IPS-20b (cell line): ENCODE results near the gene ERC1.

Experiments
- H3K27ac ChIP-seq: one replicate; pipeline ENCODE4 v1.5.1; 2013; ENCODE audit warnings: low read length
- H3K27me3 ChIP-seq: 2 replicates; pipeline ENCODE4 v1.6.1; 2013; ENCODE audit warnings: mild to moderate bottlenecking, low read length, inconsistent platforms; ENCODE audit not compliant: insufficient read depth
- H3K36me3 ChIP-seq: 2 replicates; pipeline ENCODE4 v1.6.1; 2013; ENCODE audit warnings: low read depth, mild to moderate bottlenecking, inconsistent platforms, low read length, moderate library complexity; ENCODE audit not compliant: insufficient read depth
- H3K4me1 ChIP-seq: 2 replicates; pipeline ENCODE4 v1.6.1; 2013; ENCODE audit warnings: mild to moderate bottlenecking, control low read depth, inconsistent platforms, low read length, moderate library complexity; ENCODE audit not compliant: insufficient read depth
- H3K4me3 ChIP-seq: 2 replicates; pipeline ENCODE4 v1.5.1; 2013; ENCODE audit warnings: mild to moderate bottlenecking, low read length, inconsistent platforms
- H3K9ac ChIP-seq: 2 replicates; pipeline ENCODE4 v1.6.1; 2013; ENCODE audit warnings: low read depth, mild to moderate bottlenecking, inconsistent platforms, low read length, moderate library complexity
- H3K9me3 ChIP-seq: 2 replicates; pipeline ENCODE4 v1.6.1; 2013; ENCODE audit warnings: mild to moderate bottlenecking, low read depth, low read length, inconsistent platforms; ENCODE audit not compliant: insufficient read depth

The ERC1 gene

GRCh38 chr12:1533205-1533601 is 542.2 kb downstream of the ERC1 start:
- Histone ChIP-seq H3K27me3 (peaks cover 87% of the 10 kb centered on the region), H3K36me3 (no peaks in the 10 kb centered on the region), H3K4me1 (no peaks in the 10 kb centered on the region; the same call in 1 of the 2 replicates), H3K4me3 (no peak overlapping the region), H3K27ac (no peak overlapping the region), H3K9me3 (no peaks in the 10 kb centered on the region), H3K9ac (no peak overlapping the region)

DNA sequence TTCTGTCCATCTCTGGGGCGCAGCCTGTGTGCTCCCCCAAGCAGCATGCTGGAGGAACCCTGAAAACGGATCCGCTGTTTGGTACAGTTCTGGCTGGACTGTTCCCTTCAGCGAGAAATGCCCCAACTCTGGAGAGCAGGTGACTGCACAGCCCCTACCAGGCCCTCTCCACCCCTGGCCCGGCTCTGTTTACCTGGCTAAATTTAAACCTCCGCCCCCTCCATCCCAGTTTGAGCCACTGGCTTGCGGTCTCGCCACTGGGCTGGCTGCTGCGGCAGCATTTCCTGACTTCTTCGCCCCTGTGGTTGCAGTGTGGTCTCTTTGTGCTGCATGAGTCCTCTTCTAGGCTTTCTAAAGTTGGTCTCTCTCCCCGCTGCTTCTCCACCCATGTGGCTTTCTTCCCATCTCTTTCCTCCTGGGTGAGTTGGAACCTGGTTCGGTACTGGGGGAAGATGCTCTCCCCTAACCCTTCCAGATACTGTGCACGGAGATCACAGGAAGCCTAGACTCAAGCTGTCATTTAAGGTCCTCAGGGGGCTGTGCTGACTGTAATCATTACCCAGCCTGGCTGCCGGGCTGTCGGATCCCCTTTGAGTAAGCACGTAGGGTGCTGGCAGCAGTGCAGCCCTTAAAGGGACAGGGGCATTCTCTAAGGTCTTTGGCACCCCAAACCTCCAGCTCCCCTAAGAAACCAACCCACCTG is 542.7 kb downstream of the ERC1 start:
- peaks cover 82% of the 10 kb centered on the region for H3K27me3 ChIP-seq
- H3K9me3 ChIP-seq, result no peaks in the 10 kb centered on the region
- no peaks in the 10 kb centered on the region; the same call in 1 of the 2 replicates for H3K4me1 ChIP-seq
- no peak overlapping the region for H3K27ac ChIP-seq
- H3K9ac ChIP-seq, result no peak overlapping the region
- H3K4me3 ChIP-seq, result no peak overlapping the region
- H3K36me3 ChIP-seq, result no peaks in the 10 kb centered on the region

DNA sequence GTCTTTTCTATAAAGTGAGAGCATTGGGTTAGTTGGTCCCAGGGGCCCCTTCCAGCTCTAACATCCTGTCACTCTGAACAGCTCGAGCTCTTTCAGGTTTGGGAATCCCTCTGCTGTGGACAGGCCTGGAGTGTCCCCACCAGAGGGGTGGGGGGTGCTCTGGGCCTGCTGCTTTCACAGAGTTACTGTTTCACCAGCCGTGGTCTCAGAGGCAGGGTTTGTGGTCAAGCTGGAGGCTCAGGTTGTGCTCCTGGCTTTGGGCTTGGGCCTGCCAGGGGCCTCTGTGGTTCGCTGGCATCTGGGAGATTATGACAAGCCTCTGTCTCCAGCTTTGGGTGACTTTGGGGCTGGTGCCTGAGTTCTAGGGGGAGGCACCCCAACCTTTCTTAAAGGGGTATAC is 543.7 kb downstream of the ERC1 start:
- Histone ChIP-seq H3K9me3 (no peaks in the 10 kb centered on the region), H3K4me3 (no peak overlapping the region), H3K36me3 (no peaks in the 10 kb centered on the region), H3K27ac (no peak overlapping the region), H3K9ac (no peak overlapping the region), H3K4me1 (no peaks in the 10 kb centered on the region), H3K27me3 (peaks cover 72% of the 10 kb centered on the region)

DNA sequence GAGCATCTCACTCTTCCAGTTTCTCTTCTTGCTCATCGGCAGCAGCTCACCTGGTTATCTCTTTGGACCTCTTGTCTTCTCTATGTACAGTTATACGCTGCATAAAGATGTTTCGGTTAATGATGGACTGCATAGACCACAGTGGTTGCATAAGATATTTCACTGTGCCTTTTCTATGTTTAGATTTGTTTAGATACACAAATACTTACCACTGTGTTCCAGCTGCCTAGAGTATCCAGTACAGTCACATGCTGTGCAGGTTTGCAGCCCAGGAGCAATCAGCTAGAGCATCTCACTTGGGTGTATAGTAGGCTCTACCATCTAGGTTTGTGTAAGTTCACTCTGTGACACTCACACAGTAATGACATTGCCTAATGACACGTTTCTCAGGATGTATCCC is 545.8 kb downstream of the ERC1 start:
- Histone ChIP-seq H3K27me3 (peaks cover 58% of the 10 kb centered on the region), H3K36me3 (no peaks in the 10 kb centered on the region), H3K4me1 (no peaks in the 10 kb centered on the region), H3K9ac (no peak overlapping the region), H3K27ac (no peak overlapping the region), H3K9me3 (no peaks in the 10 kb centered on the region), H3K4me3 (no peak overlapping the region)

- Histone ChIP-seq H3K36me3 (no peaks in the 10 kb centered on the region), H3K4me1 (no peaks in the 10 kb centered on the region), H3K27ac (no peak overlapping the region), H3K9me3 (no peaks in the 10 kb centered on the region), H3K9ac (no peak overlapping the region), H3K4me3 (no peak overlapping the region), H3K27me3 (peaks cover 35% of the 10 kb centered on the region)
Observed at GRCh38 chr12:1539135-1539534, 548.1 kb downstream of the ERC1 start.

GRCh38 chr12:1540690-1541089 is 549.7 kb downstream of the ERC1 start:
- H3K9ac ChIP-seq, result no peak overlapping the region
- no peaks in the 10 kb centered on the region for H3K9me3 ChIP-seq
- no peaks in the 10 kb centered on the region for H3K4me1 ChIP-seq
- H3K27me3 ChIP-seq, result peaks cover 20% of the 10 kb centered on the region
- no peak overlapping the region for H3K4me3 ChIP-seq
- H3K36me3 ChIP-seq, result no peaks in the 10 kb centered on the region
- no peak overlapping the region for H3K27ac ChIP-seq

DNA sequence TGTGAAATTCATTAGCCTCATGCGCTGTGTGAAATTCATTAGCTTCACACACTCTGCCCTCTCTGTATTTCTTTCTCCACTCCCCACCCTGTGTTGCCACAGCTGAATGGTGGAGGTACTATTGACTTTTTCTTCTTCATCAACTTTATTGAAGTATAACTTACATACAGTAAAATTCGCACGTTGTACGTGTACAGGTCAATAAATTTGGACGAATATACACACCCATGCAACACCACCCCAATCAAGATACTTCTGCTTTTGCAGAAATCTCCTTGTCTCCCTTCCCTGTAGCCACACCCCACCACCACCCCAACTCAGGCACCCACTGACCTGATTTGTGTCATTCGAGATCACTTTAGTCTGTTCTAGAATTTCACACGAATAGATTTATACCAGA is 551.6 kb downstream of the ERC1 start:
- H3K4me1 ChIP-seq, result no peaks in the 10 kb centered on the region
- no peak overlapping the region for H3K9ac ChIP-seq
- no peaks in the 10 kb centered on the region for H3K9me3 ChIP-seq
- H3K27me3 ChIP-seq, result peaks cover 3% of the 10 kb centered on the region
- no peak overlapping the region for H3K4me3 ChIP-seq
- no peaks in the 10 kb centered on the region for H3K36me3 ChIP-seq
- H3K27ac ChIP-seq, result no peak overlapping the region

GRCh38 chr12:1544996-1545700 is 554.1 kb downstream of the ERC1 start:
- no peak overlapping the region for H3K4me3 ChIP-seq
- no peak overlapping the region for H3K27ac ChIP-seq

More at GRCh38 chr12:1544996-1545700, 554.1 kb downstream of the ERC1 start:
- Histone ChIP-seq H3K9ac (no peak overlapping the region), H3K9me3 (no peaks in the 10 kb centered on the region), H3K36me3 (no peaks in the 10 kb centered on the region), H3K27me3 (no peaks in the 10 kb centered on the region; the same call in 1 of the 2 replicates), H3K4me1 (no peaks in the 10 kb centered on the region)
